ENCODE measurements around the gene CUL9.

- TF ChIP-seq CTCF (optimal IDR thresholded peaks at IDR 0.05 in 1 of 3, IDR thresholded peaks at IDR 0.05 in 1 of 3, conservative IDR thresholded peaks at IDR 0.05 in 1 of 3; ENCODE audit: extremely low read depth in 1 of 3, insufficient read depth in 2 of 3, low read length in 3 of 3) (no peak), EZH2 (IDR thresholded peaks at IDR 0.05; ENCODE audit: low read length) (no peak)
Observed at GRCh38 chr6:43216200-43216599, 34.2 kb downstream of the CUL9 start.
